GM21723 (cell line): ENCODE measurements around the gene TELO2.
"Not testable (repeated sequence)": the region's sequence is repeated elsewhere in the genome, so short reads cannot be mapped to it uniquely, and the experiment has no call there.

ENCODE experiments used
- ATAC-seq: cut with Tn5 transposase; IDR thresholded peaks from one replicate; pipeline ENCODE4 v1.9.1; 2021; ENCODE audit warnings: mild to moderate bottlenecking, moderate library complexity; ENCODE audit not compliant: unreplicated experiment

The TELO2 gene

GRCh38 chr16:1474796-1475551, 18.2 kb upstream of the TELO2 start, which contains the start of gene CLCN7:
CLCN7 (minus strand) TSS chr16:1475028; CDS start chr16:1474974, 54 bp downstream.
- peak; percentile 79 for ATAC-seq

- no peak for ATAC-seq
These were observed 17.5 kb upstream of the TELO2 start for GRCh38 chr16:1475552-1476114.

GRCh38 chr16:1477033-1477432, 16.1 kb upstream of the TELO2 start:
- no peak for ATAC-seq

GRCh38 chr16:1478937-1479336, 14.2 kb upstream of the TELO2 start:
- not testable (repeated sequence) for ATAC-seq

GRCh38 chr16:1481906-1482835, 11.0 kb upstream of the TELO2 start:
- no peak for ATAC-seq

GRCh38 chr16:1485847-1486496, 7.2 kb upstream of the TELO2 start:
- no peak for ATAC-seq

- ATAC-seq, result no peak
These were observed 6.4 kb upstream of the TELO2 start for GRCh38 chr16:1486551-1487390.

- no peak for ATAC-seq
These were observed 5.6 kb upstream of the TELO2 start for GRCh38 chr16:1487395-1488053.

GRCh38 chr16:1488054-1488601, 5.0 kb upstream of the TELO2 start:
- no peak for ATAC-seq

- no peak for ATAC-seq
These were observed 4.5 kb upstream of the TELO2 start, which contains the start of gene PTX4 for GRCh38 chr16:1488619-1489018. PTX4 (minus strand) TSS chr16:1488944; CDS start chr16:1488909, 35 bp downstream.

- ATAC-seq, result no peak
These were observed 4.1 kb upstream of the TELO2 start for GRCh38 chr16:1489077-1489476.

- ATAC-seq, result no peak
These were observed 1.8 kb upstream of the TELO2 start for GRCh38 chr16:1491327-1491726.

- ATAC-seq, result no peak
These were observed 858 bp upstream of the TELO2 start for GRCh38 chr16:1492082-1492922.

- peak; percentile 15 for ATAC-seq
These were observed 560 bp downstream of the TELO2 start for GRCh38 chr16:1493746-1494094.

GRCh38 chr16:1494129-1494640, 1.0 kb downstream of the TELO2 start:
- no peak for ATAC-seq

GRCh38 chr16:1494711-1495110, 1.6 kb downstream of the TELO2 start:
- no peak for ATAC-seq

- no peak for ATAC-seq
These were observed 2.2 kb downstream of the TELO2 start for GRCh38 chr16:1495211-1495888.

- ATAC-seq, result no peak
These were observed 2.7 kb downstream of the TELO2 start for GRCh38 chr16:1495889-1496262.
